ENCODE data around the gene TBC1D22A. TPM values are rescaled to one million over a fixed set of nuclear protein-coding genes. Genes with fewer than 3 reads are reported as not detected.

The TBC1D22A gene
- total and polyA plus RNA-seq, 10 of the 15 experiments (the other 5 are each of a cell fraction or from before 2014, with no cell fraction given): 0.63 to 44.7 (median 27.4) TPM

GRCh38 chr22:47013861-47014635, 251.6 kb downstream of the TBC1D22A start (continued):
- no peak for TF ChIP-seq REST (IDR thresholded peaks at IDR 0.05; ENCODE audit: low read depth, low read length)
- TF ChIP-seq FOS (IDR thresholded peaks at IDR 0.05; ENCODE audit: borderline replicate concordance, extremely low read depth, insufficient read length): no peak
- TF ChIP-seq SKIL (IDR thresholded peaks at IDR 0.05; ENCODE audit: low read depth, poor library complexity, severe bottlenecking): no peak
- TF ChIP-seq HSF1 (IDR thresholded peaks at IDR 0.05; ENCODE audit: low read depth, low read length): no peak
- no peak for TF ChIP-seq CBX5 (IDR thresholded peaks at IDR 0.05; ENCODE audit: low read depth)
- TF ChIP-seq JUND (IDR thresholded peaks at IDR 0.05; ENCODE audit: low read depth, low read length): no peak
- TF ChIP-seq ATF3 (IDR thresholded peaks at IDR 0.05; ENCODE audit: borderline replicate concordance, extremely low read depth, low read depth, low read length): no peak
- TF ChIP-seq MAX (IDR thresholded peaks at IDR 0.05; ENCODE audit: low read depth, low read length): no peak
- no peak for TF ChIP-seq CBFB (IDR thresholded peaks at IDR 0.05; ENCODE audit: low read depth)
- TF ChIP-seq ZBTB4 (CRISPR knock-in tag; IDR thresholded peaks at IDR 0.05): no peak
- TF ChIP-seq NFYA (IDR thresholded peaks at IDR 0.05; ENCODE audit: borderline replicate concordance, low read depth, low read length): no peak

Measured in GM12878 (cell line).